HepG2 (cell line): Measurements from ENCODE around the gene ZNF48. TPM values are rescaled to one million over a fixed set of nuclear protein-coding genes. Genes with fewer than 3 reads are reported as not detected.

Experiments used
- AGO2 ChIP-seq: fragments of 200-400 bp; formaldehyde crosslinking; optimal IDR thresholded peaks from 2 replicates; pipeline ENCODE3; 2017; ENCODE audit warnings: mild to moderate bottlenecking, low read depth, low read length, moderate library complexity
- AKAP8 ChIP-seq: sonication (generic); formaldehyde crosslinking; IDR thresholded peaks from 2 replicates; pipeline ENCODE4 v1.5.1; 2020; ENCODE audit warnings: mild to moderate bottlenecking, missing genetic modification reagents
- ATF7 ChIP-seq, 2 experiments: fragments of 450-650 bp in 1 of 2; sonication (generic) in 1 of 2; formaldehyde crosslinking in 1 of 2; IDR thresholded peaks; 2 replicates each; pipeline versions ENCODE4 v1.4.0 to v1.6.1; 2016 to 2020; ENCODE audit warnings: antibody characterized with exemption in 1 of 2, mild to moderate bottlenecking in 1 of 2, missing genetic modification reagents in 1 of 2
- CENPX ChIP-seq: sonication (generic); formaldehyde crosslinking; IDR thresholded peaks from 2 replicates; pipeline ENCODE4 v1.9.0; 2021; ENCODE audit warnings: mild to moderate bottlenecking, missing genetic modification reagents, moderate library complexity
- EEA1 ChIP-seq: sonication (generic); formaldehyde crosslinking; IDR thresholded peaks from 2 replicates; pipeline ENCODE4 v1.5.1; 2020; ENCODE audit warnings: mild to moderate bottlenecking, missing genetic modification reagents, borderline replicate concordance
- ETV5 ChIP-seq: IDR thresholded peaks from 2 replicates; pipeline ENCODE4 v1.6.1; 2018; ENCODE audit warnings: missing biosample characterization, missing genetic modification reagents, inconsistent platforms, borderline replicate concordance
- FOXM1 ChIP-seq: sonication (generic); formaldehyde crosslinking; IDR thresholded peaks from 2 replicates; pipeline ENCODE4 v1.5.0; 2020; ENCODE audit warnings: missing genetic modification reagents
- KDM3A ChIP-seq: IDR thresholded peaks from 2 replicates; pipeline ENCODE4 v1.6.1; 2018; ENCODE audit warnings: low read depth, missing compliant biosample characterization
- MIXL1 ChIP-seq: IDR thresholded peaks from 2 replicates; pipeline ENCODE4 v1.6.1; 2016
- MLX ChIP-seq: IDR thresholded peaks from 2 replicates; pipeline ENCODE4 v1.6.1; 2016
- NR2C2 ChIP-seq: sonication (generic); formaldehyde crosslinking; IDR thresholded peaks from 2 replicates; pipeline ENCODE4 v1.4.0; 2020; ENCODE audit warnings: missing genetic modification reagents, mild to moderate bottlenecking, moderate library complexity, borderline replicate concordance
- PCBP2 ChIP-seq: fragments of 200-400 bp; formaldehyde crosslinking; optimal IDR thresholded peaks from 2 replicates; pipeline ENCODE3; 2018; ENCODE audit warnings: low read length, low read depth; ENCODE audit not compliant: poor library complexity, severe bottlenecking
- REL ChIP-seq: sonication (generic); formaldehyde crosslinking; conservative IDR thresholded peaks from 2 replicates; pipeline ENCODE4 v1.8.0; 2022; ENCODE audit warnings: mild to moderate bottlenecking, missing genetic modification reagents, moderate library complexity
- RXRB ChIP-seq: IDR thresholded peaks from 2 replicates; pipeline ENCODE4 v1.6.1; 2016; ENCODE audit warnings: borderline replicate concordance, missing genetic modification reagents, missing compliant biosample characterization
- SCMH1 ChIP-seq: sonication (generic); formaldehyde crosslinking; IDR thresholded peaks from 2 replicates; pipeline ENCODE4 v1.9.0; 2021; ENCODE audit warnings: missing genetic modification reagents, mild to moderate bottlenecking, borderline replicate concordance
- SP5 ChIP-seq: IDR thresholded peaks from 2 replicates; pipeline ENCODE4 v1.6.1; 2016; ENCODE audit warnings: low read depth, borderline replicate concordance
- TEF ChIP-seq: sonication (generic); formaldehyde crosslinking; IDR thresholded peaks from 2 replicates; pipeline ENCODE4 v1.5.0; 2020; ENCODE audit warnings: missing genetic modification reagents
- ZFP41 ChIP-seq: sonication (generic); formaldehyde crosslinking; IDR thresholded peaks from 2 replicates; pipeline ENCODE4 v1.4.0; 2020; ENCODE audit warnings: mild to moderate bottlenecking, missing genetic modification reagents, borderline replicate concordance
- ZHX1 ChIP-seq: sonication (generic); formaldehyde crosslinking; IDR thresholded peaks from 2 replicates; pipeline ENCODE4 v1.8.1; 2022; ENCODE audit warnings: low read depth, mild to moderate bottlenecking, missing genetic modification reagents
- ZNF616 ChIP-seq: sonication (generic); formaldehyde crosslinking; IDR thresholded peaks from 2 replicates; pipeline ENCODE4 v1.5.0; 2020; ENCODE audit warnings: low read depth, mild to moderate bottlenecking, missing genetic modification reagents
- ZNF704 ChIP-seq: sonication (generic); formaldehyde crosslinking; IDR thresholded peaks from 2 replicates; pipeline ENCODE4 v1.8.1; 2023; ENCODE audit warnings: mild to moderate bottlenecking, inconsistent platforms, moderate library complexity, missing genetic modification reagents, borderline replicate concordance
- ZNF780A ChIP-seq: sonication (generic); formaldehyde crosslinking; IDR thresholded peaks from 2 replicates; pipeline ENCODE4 v1.8.0; 2022; ENCODE audit warnings: mild to moderate bottlenecking, missing genetic modification reagents, moderate library complexity
- polyA plus RNA-seq, 8 experiments: library from polyadenylated mRNA; depleted of rRNA in 3 of 8; stranded (reverse) in 7 of 8; unstranded in 1 of 8; fragments of >200 nt; fragmentation: Illumina TruSeq in 4 of 8; extraction: Trizol in 4 of 8; gene quantifications; 2 replicates each; pipeline versions ENCODE4 v1.2.1 to v1.2.3, GENCODE V29; 2011 to 2016; ENCODE audit warnings: low read depth in 4 of 8, missing spikeins in 1 of 8, mixed read lengths in 1 of 8; ENCODE audit not compliant: insufficient read depth in 1 of 8
- total RNA-seq, 5 experiments: library from RNA; depleted of rRNA; stranded (reverse); fragments of >200 nt; fragmentation: Illumina TruSeq; extraction: Trizol; gene quantifications; 2 replicates each; pipeline ENCODE4 v1.2.3, GENCODE V29; 2016; ENCODE audit warnings: low read depth in 1 of 5
- TF ChIP-seq, protein P1 (sequence below): IDR thresholded peaks from 2 replicates; pipeline ENCODE4 v1.6.1; 2016; ENCODE audit warnings: missing biosample characterization, missing genetic modification reagents, low read depth

ZNF48 gene
- total and polyA plus RNA-seq, 2 of the 13 experiments (the other 11 are each of a cell fraction or from before 2014, with no cell fraction given), result 9.9 to 12.3 TPM

DNA sequence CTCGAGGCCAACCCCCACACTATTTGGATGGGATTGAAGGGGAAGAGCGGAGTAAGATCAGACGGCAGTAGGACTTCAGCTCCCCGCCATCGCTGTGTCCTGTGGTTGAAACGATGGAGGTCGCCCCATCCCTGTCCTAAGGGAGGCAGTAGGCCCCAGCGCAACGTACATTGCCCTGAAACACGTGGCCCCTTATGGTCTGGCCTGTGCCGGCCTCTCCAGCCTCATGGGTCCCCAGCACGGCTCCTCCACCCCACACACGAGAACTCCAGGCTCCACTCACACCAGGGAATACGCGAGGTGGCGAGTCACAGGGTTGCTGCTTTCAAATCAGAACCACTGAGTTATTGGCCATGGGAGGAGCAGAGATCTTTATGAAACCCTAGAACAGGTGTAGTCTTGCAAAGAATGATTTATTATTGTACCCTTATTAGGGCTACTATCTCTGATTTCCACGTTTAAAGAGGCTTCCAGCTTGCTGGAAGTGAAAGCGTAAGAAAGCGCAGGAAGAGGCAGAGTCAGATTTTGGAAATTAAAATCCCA is 35.3 kb downstream of the ZNF48 start (continued):
- no peak; the same call in none of the 2 replicates for TF ChIP-seq ZHX1 (CRISPR knock-in tag)
- TF ChIP-seq FOXM1, result no peak; the same call in 1 of the 2 replicates
- TF ChIP-seq TEF (CRISPR knock-in tag), result 0 out of 2 replicates have a peak, but pooled peaks have one; percentile 18
- 0 out of 2 replicates have a peak, but pooled peaks have one; percentile 74 for TF ChIP-seq REL (CRISPR knock-in tag)
- TF ChIP-seq MLX (CRISPR knock-in tag), result peak; percentile 22; the same call in 1 of the 2 replicates
- no peak for TF ChIP-seq KDM3A (CRISPR knock-in tag)
- TF ChIP-seq AGO2, result no peak
- peak; percentile 93; the same call in 1 of the 2 replicates for TF ChIP-seq EEA1
- TF ChIP-seq ZNF616 (CRISPR knock-in tag), result peak; percentile 63; the same call in 1 of the 2 replicates
- TF ChIP-seq PCBP2, result no peak
- no peak for TF ChIP-seq AKAP8 (CRISPR knock-in tag)
- TF ChIP-seq ATF7 (IDR thresholded peaks at IDR 0.05), result no peak
- TF ChIP-seq ATF7 (CRISPR knock-in tag; IDR thresholded peaks at IDR 0.05), result no peak
- TF ChIP-seq CENPX (CRISPR knock-in tag), result no peak
- TF ChIP-seq ZFP41 (CRISPR knock-in tag), result peak; percentile 88; the same call in 1 of the 2 replicates
- 0 out of 2 replicates have a peak, but pooled peaks have one; percentile 57 for TF ChIP-seq ZNF704 (CRISPR knock-in tag)
- TF ChIP-seq, protein P1, sequence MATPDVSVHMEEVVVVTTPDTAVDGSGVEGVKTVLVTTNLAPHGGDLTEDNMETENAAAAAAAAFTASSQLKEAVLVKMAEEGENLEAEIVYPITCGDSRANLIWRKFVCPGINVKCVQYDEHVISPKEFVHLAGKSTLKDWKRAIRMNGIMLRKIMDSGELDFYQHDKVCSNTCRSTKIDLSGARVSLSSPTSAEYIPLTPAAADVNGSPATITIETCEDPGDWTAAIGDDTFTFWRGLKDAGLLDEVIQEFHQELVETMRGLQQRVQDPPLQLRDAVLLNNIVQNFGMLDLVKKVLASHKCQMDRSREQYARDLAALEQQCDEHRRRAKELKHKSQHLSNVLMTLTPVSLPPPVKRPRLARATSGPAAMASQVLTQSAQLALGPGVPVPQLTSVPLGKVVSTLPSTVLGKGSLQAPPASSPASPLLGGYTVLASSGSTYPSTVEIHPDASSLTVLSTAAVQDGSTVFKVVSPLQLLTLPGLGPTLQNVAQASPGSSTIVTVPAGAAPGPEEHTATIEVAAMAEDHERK (CRISPR knock-in tag), result no peak
- peak; percentile 16; the same call in 1 of the 2 replicates for TF ChIP-seq ETV5 (CRISPR knock-in tag)
- no peak; the same call in 1 of the 2 replicates for TF ChIP-seq NR2C2 (CRISPR knock-in tag)
- no peak for TF ChIP-seq SCMH1 (CRISPR knock-in tag)
- TF ChIP-seq MIXL1 (CRISPR knock-in tag), result peak; percentile 11; the same call in 1 of the 2 replicates
- peak; percentile 4; the same call in 1 of the 2 replicates for TF ChIP-seq SP5 (CRISPR knock-in tag)
- 0 out of 2 replicates have a peak, but pooled peaks have one; percentile 15 for TF ChIP-seq ZNF780A
- no peak; the same call in 1 of the 2 replicates for TF ChIP-seq RXRB (CRISPR knock-in tag)
